Astrocyte (in vitro differentiated cells and primary cell): ENCODE results near the gene ADGRB3.

Source experiments
- EZH2 ChIP-seq: IDR thresholded peaks from 2 replicates; pipeline ENCODE4 v1.6.1; 2012; ENCODE audit warnings: mild to moderate bottlenecking, low read length, inconsistent platforms; ENCODE audit not compliant: insufficient read depth
- TF ChIP-seq, protein P1 (sequence below): IDR thresholded peaks from 2 replicates; pipeline ENCODE4 v1.5.1; 2011; ENCODE audit warnings: low read depth, mild to moderate bottlenecking, inconsistent platforms, low read length, moderate library complexity; ENCODE audit not compliant: insufficient read depth

DNA sequence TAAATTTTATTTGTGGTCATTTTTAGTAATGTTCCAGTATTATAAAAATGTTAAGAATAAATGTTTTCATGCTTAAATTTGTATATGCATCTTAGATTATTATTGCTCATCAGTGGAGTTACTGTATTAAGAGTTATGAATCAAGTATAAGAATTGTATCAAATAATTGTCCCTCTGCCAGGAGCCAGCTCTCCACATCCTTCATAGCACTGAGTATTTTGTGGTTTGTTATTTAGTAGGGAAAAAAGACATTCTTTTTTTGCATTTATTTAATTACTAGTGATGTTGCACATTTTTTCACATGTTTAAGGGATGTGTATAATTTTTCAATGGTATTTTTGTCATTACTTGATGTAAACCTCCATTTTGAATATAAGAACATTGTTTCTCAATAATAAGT is 102.0 kb downstream of the ADGRB3 start:
- TF ChIP-seq, protein P1, sequence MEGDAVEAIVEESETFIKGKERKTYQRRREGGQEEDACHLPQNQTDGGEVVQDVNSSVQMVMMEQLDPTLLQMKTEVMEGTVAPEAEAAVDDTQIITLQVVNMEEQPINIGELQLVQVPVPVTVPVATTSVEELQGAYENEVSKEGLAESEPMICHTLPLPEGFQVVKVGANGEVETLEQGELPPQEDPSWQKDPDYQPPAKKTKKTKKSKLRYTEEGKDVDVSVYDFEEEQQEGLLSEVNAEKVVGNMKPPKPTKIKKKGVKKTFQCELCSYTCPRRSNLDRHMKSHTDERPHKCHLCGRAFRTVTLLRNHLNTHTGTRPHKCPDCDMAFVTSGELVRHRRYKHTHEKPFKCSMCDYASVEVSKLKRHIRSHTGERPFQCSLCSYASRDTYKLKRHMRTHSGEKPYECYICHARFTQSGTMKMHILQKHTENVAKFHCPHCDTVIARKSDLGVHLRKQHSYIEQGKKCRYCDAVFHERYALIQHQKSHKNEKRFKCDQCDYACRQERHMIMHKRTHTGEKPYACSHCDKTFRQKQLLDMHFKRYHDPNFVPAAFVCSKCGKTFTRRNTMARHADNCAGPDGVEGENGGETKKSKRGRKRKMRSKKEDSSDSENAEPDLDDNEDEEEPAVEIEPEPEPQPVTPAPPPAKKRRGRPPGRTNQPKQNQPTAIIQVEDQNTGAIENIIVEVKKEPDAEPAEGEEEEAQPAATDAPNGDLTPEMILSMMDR = no peak
- no peak for TF ChIP-seq EZH2
